Karpas-422 (cell line): ENCODE measurements around the gene ADCY4. TPM values are rescaled to one million over a fixed set of nuclear protein-coding genes. Genes with fewer than 3 reads are reported as not detected.
A peak's percentile ranks its signal among the peaks of the same experiment; 100 is the strongest.

Experiments
- DNase-seq: peaks from one replicate; pipeline ENCODE4 v3.0.0-alpha.2; 2015
- H2AFZ ChIP-seq: fragments of 200-600 bp; sonication (generic); 2 replicates; pipeline ENCODE4 v1.6.1; 2014; ENCODE audit warnings: antibody characterized with exemption, low read length, mixed read lengths
- H3K27ac ChIP-seq: fragments of 200-600 bp; sonication (generic); 2 replicates; pipeline ENCODE4 v1.5.1; 2014; ENCODE audit warnings: mild to moderate bottlenecking, low read length, moderate library complexity
- H3K27me3 ChIP-seq: fragments of 200-600 bp; sonication (generic); 2 replicates; pipeline ENCODE4 v1.6.1; 2014; ENCODE audit warnings: low read length, mixed read lengths
- H3K36me3 ChIP-seq: fragments of 200-600 bp; sonication (generic); 2 replicates; pipeline ENCODE4 v1.6.1; 2014; ENCODE audit warnings: low read length, mixed read lengths; ENCODE audit not compliant: insufficient read depth
- H3K4me1 ChIP-seq: fragments of 200-600 bp; sonication (generic); 2 replicates; pipeline ENCODE4 v1.6.1; 2014; ENCODE audit warnings: mild to moderate bottlenecking, low read length, mixed read lengths
- H3K4me2 ChIP-seq: fragments of 200-600 bp; sonication (generic); 2 replicates; pipeline ENCODE4 v1.6.1; 2014; ENCODE audit warnings: low read length, low read depth, mild to moderate bottlenecking; ENCODE audit not compliant: poor library complexity, severe bottlenecking
- H3K4me3 ChIP-seq: fragments of 200-600 bp; sonication (generic); 2 replicates; pipeline ENCODE4 v1.5.1; 2014; ENCODE audit warnings: mild to moderate bottlenecking, antibody characterized with exemption, low read length, mixed read lengths
- H3K79me2 ChIP-seq: fragments of 200-600 bp; sonication (generic); 2 replicates; pipeline ENCODE4 v1.6.1; 2014; ENCODE audit warnings: mild to moderate bottlenecking, low read length, mixed read lengths
- H3K9ac ChIP-seq: fragments of 200-600 bp; sonication (generic); 2 replicates; pipeline ENCODE4 v1.6.0; 2014; ENCODE audit warnings: low read length
- H3K9me2 ChIP-seq: fragments of 200-600 bp; sonication (generic), shearing (Covaris generic); replicated peaks from 2 replicates; pipeline ENCODE4 v1.6.0; 2014; ENCODE audit warnings: mild to moderate bottlenecking, low read length, moderate library complexity; ENCODE audit not compliant: insufficient read depth
- H3K9me3 ChIP-seq: fragments of 300-700, 200-600 bp; sonication (generic); 2 replicates; pipeline ENCODE4 v1.6.1; 2014; ENCODE audit warnings: low read length, mixed read lengths
- H4K20me1 ChIP-seq: fragments of 200-600 bp; sonication (generic); 2 replicates; pipeline ENCODE4 v1.6.1; 2014; ENCODE audit warnings: mild to moderate bottlenecking, antibody characterized with exemption, low read length, low read depth; ENCODE audit not compliant: insufficient read depth
- total RNA-seq: library from RNA; depleted of rRNA; stranded (reverse); fragments of >200 nt; shearing (Covaris generic); gene quantifications from 2 replicates; pipeline ENCODE4 v1.2.3, GENCODE V29; 2014; ENCODE audit warnings: low replicate concordance

The ADCY4 gene
- total RNA-seq, 1 experiment from 2014 or later = 0.07 TPM

DNA sequence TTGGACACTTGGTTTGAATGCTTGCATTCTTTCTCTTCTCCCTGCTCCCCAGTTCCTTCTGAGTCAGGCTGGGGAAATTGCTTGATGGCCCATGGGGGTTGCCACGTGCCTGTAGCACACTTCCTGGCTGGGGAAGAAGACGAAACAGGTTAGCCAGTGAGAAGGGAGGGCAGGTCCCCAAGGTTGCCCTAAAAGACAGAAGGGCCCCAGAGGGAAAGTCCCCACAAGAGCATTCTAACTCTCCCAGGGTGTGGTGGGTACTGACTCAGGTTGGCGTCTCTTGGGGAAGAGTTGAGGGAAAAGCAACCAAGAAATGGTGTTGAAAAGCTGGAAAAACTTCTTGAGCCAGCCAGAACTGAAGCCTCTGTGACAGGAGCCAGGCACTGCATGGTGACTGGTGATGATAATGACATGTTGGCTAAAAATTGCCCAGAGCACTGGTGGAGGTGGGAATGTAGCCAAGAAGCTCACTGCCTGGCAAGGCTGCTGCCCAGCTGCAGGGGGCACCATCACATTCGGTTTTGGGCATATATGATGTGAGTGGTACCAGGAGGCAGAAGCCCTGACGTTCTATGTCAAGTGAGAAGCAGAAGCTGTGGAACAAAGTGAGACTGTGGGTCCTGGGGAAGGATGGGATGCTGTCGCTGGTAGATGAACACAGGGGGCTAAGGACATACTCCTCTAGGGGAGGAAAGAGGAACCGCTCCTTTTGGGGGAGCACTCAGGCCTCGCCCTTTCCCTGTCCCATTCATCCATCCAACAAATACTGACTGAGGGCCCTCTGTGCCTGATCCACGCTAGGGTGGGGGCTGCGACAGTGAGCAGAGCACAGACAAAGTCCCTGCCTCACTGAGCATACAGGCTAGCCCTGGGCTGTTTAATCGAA, 55.3 kb downstream of the ADCY4 start:
- Histone ChIP-seq H3K9ac (peak overlapping the region; percentile 23), H3K9me3 (no peaks in the 10 kb centered on the region), H3K79me2 (peaks cover 18% of the 10 kb centered on the region), H3K27me3 (no peaks in the 10 kb centered on the region), H3K4me1 (peaks cover 32% of the 10 kb centered on the region), H3K4me3 (no peak overlapping the region), H3K27ac (no peak overlapping the region), H3K36me3 (no peaks in the 10 kb centered on the region), H3K9me2 (no peaks in the 10 kb centered on the region), H4K20me1 (no peaks in the 10 kb centered on the region), H3K4me2 (peak overlapping the region; percentile 3), H2AFZ (peak overlapping the region; percentile 39; the same call in 1 of the 2 replicates)
- DNase-seq = peak; percentile 84

DNA sequence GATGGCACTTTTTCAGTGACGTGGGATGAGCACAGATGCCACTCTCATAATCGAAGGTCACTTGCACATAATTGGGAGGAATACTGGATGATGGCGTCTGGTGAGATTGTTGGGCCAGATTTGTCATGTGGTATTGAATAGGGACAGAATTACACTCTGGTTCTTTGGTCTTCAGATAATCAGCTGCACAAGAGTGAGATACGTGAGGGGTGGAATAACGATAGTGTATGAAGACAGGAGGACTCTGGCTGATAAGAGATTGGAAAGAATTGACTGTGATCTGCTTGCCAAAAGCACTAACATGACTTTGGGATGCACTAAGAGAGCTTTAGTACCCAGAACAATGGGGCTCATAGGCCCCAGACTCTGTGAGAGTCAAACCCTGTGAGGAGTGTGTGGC, 56.4 kb downstream of the ADCY4 start:
- Histone ChIP-seq H3K36me3 (no peaks in the 10 kb centered on the region), H3K4me1 (peaks cover 43% of the 10 kb centered on the region), H3K79me2 (peaks cover 18% of the 10 kb centered on the region), H2AFZ (no peak overlapping the region), H3K27me3 (no peaks in the 10 kb centered on the region), H3K27ac (no peak overlapping the region), H3K9ac (no peak overlapping the region), H3K4me2 (no peak overlapping the region), H4K20me1 (no peaks in the 10 kb centered on the region), H3K9me3 (no peaks in the 10 kb centered on the region), H3K4me3 (no peak overlapping the region), H3K9me2 (no peaks in the 10 kb centered on the region)
- DNase-seq = no peak

DNA sequence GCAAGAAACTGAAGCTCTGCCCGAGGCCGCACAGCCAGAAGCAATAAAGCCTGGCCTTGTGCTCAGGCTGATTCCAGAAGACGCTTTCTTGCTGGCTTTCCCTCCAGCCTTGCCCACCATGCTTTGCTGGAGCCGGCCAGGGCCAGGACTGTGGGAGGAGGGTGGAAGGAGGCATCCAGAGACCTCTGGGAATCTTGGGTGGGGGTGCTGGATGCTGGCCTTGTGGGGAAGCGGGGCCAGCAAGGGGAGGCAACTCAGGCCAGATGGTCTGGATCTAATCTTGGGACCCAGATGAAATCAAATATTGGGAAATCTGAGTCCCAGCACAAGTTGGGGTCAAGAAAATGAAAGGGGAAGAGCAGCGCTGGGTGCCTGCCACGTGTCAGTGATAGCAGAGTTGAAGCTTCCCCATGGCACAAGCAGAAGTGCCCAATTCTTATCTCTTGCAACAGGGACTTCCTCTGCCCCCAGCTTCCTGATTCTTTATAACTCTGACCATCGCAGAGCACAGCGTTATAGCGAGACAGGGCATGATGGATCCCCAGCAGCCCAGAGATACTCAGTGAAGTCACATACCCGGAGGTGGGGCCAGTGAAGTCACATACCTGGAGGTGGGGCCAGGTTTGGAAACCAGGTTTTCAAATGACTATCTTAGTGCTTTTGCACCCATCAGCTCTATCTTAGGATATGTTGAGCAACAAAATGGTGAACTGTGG, 57.1 kb downstream of the ADCY4 start:
- Histone ChIP-seq H3K27ac (no peak overlapping the region), H3K4me3 (no peak overlapping the region), H3K4me2 (no peak overlapping the region), H3K9me3 (no peaks in the 10 kb centered on the region), H3K79me2 (peaks cover 19% of the 10 kb centered on the region), H2AFZ (no peak overlapping the region), H3K36me3 (no peaks in the 10 kb centered on the region), H4K20me1 (no peaks in the 10 kb centered on the region), H3K27me3 (no peaks in the 10 kb centered on the region), H3K9ac (peak overlapping the region; percentile 28), H3K9me2 (no peaks in the 10 kb centered on the region), H3K4me1 (peaks cover 49% of the 10 kb centered on the region)
- peak; percentile 60 for DNase-seq

DNA sequence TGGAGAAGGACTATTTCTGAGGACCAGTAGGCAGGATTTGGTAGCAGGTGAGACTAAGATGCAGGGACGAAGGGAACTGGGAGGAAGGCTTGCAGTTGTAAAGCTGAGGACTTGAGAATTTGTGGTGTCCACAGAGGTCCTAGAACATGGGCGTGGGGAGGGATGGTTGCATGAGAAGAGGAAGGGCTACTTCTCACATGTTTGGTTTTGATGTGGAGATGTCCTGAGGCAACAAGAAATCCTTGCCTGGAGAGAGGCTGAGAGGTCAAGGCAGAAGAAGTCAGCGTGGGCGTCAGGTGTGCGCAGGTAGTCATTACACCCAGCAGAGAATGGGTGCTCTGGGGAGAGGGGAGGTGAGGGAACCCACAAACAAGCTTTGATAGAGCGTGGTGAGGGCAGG, 57.8 kb downstream of the ADCY4 start:
- Histone ChIP-seq H3K4me2 (no peak overlapping the region), H4K20me1 (no peaks in the 10 kb centered on the region), H3K9me3 (no peaks in the 10 kb centered on the region), H3K9ac (no peak overlapping the region), H3K4me3 (no peak overlapping the region), H3K27me3 (no peaks in the 10 kb centered on the region), H2AFZ (no peak overlapping the region), H3K36me3 (no peaks in the 10 kb centered on the region), H3K4me1 (peaks cover 56% of the 10 kb centered on the region), H3K9me2 (no peaks in the 10 kb centered on the region), H3K27ac (no peak overlapping the region), H3K79me2 (peaks cover 23% of the 10 kb centered on the region)
- no peak for DNase-seq

DNA sequence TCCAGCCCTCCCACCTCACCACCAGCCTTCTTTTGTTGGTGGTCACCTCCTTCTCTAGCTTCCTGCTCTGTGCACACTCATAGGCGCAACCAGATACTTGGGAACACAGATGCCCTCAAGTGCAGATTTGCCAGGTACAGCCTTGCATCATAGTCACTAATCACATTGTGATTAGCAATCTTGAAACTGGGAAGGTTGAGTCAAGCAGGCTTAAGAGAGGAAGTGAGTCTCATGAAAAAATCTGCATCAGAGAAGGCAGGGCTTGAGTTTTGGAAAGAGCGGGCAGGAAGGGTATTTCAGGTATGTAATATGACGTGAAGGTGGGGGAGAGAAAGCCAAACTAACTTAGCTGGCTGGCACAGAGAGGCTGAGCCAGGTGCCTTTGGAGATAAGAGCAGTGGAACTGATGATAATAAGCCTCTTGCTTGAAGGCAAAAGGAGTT, 60.7 kb downstream of the ADCY4 start:
- peak; percentile 81 for DNase-seq
- Histone ChIP-seq H3K27me3 (no peaks in the 10 kb centered on the region), H3K9ac (peak overlapping the region; percentile 37), H3K4me3 (peak overlapping the region; percentile 8; the same call in 1 of the 2 replicates), H3K4me1 (peaks cover 57% of the 10 kb centered on the region), H2AFZ (peak overlapping the region; percentile 6; the same call in 1 of the 2 replicates), H3K36me3 (no peaks in the 10 kb centered on the region), H3K79me2 (peaks cover 26% of the 10 kb centered on the region), H3K4me2 (peak overlapping the region; percentile 96), H4K20me1 (no peaks in the 10 kb centered on the region), H3K9me2 (no peaks in the 10 kb centered on the region), H3K27ac (peak overlapping the region; percentile 57), H3K9me3 (no peaks in the 10 kb centered on the region)

DNA sequence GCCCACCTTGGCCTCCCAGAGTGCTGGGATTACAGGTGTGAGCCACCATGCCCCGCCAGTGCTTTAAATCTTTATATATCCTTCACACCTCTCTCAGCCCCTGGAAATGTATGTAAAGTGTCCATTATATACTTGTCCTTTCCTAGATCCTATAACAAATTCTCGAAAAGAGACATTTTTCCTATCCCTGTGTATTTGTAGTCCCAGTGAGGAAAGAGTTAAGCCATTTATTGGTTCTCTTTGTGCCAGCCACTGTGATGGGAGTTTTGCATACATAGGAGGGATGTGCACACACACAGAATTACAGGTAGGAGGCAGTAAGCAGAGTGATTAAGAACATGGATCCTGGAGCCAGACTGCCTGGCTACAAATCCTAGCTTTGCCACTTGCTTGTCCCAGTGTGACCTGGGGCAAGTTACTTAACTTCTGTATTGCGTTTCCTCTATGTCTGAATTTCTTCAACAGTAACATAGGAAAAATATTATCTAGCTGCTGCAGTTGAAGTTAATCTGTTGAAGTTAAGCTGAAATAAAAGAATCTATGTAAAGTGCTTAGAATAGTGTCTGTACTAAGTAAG, 61.4 kb downstream of the ADCY4 start:
- Histone ChIP-seq H2AFZ (no peak overlapping the region), H3K4me1 (peaks cover 53% of the 10 kb centered on the region), H3K9me3 (no peaks in the 10 kb centered on the region), H3K36me3 (no peaks in the 10 kb centered on the region), H4K20me1 (no peaks in the 10 kb centered on the region), H3K4me3 (peak overlapping the region; percentile 8; the same call in 1 of the 2 replicates), H3K4me2 (peak overlapping the region; percentile 96), H3K27me3 (no peaks in the 10 kb centered on the region), H3K9ac (peak overlapping the region; percentile 37), H3K79me2 (peaks cover 26% of the 10 kb centered on the region), H3K9me2 (no peaks in the 10 kb centered on the region), H3K27ac (peak overlapping the region; percentile 57)
- peak; percentile 73 for DNase-seq

DNA sequence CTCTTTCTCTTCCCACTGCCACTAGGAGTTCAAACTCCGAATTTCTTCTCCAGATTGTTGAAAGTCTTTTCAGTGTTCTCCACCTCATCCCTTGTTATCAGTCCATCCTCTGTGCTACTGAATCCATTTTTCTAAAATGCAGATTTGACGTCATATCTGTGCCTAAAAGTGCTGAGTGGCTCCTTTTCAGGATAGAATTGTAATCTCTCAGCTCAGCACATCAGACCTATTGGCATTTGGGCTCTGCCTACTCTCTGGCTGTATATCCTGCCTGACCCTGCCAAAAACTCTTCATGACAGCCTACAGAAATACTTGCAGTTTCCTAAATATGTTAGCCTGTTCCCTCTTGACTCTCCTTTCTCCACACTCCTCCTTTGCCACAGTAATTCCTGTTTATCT, 62.4 kb downstream of the ADCY4 start:
- peak overlapping the region; percentile 96 for H3K4me2 ChIP-seq
- H4K20me1 ChIP-seq = no peaks in the 10 kb centered on the region
- peaks cover 26% of the 10 kb centered on the region for H3K79me2 ChIP-seq
- H3K36me3 ChIP-seq = no peaks in the 10 kb centered on the region
- peak overlapping the region; percentile 7 for H3K27ac ChIP-seq
- no peaks in the 10 kb centered on the region for H3K9me3 ChIP-seq
- peaks cover 42% of the 10 kb centered on the region for H3K4me1 ChIP-seq
- peak overlapping the region; percentile 80 for H3K4me3 ChIP-seq
- H2AFZ ChIP-seq = peak overlapping the region; percentile 22; the same call in 1 of the 2 replicates
- no peaks in the 10 kb centered on the region for H3K27me3 ChIP-seq
- DNase-seq = no peak
- peak overlapping the region; percentile 86 for H3K9ac ChIP-seq
- H3K9me2 ChIP-seq = no peaks in the 10 kb centered on the region

DNA sequence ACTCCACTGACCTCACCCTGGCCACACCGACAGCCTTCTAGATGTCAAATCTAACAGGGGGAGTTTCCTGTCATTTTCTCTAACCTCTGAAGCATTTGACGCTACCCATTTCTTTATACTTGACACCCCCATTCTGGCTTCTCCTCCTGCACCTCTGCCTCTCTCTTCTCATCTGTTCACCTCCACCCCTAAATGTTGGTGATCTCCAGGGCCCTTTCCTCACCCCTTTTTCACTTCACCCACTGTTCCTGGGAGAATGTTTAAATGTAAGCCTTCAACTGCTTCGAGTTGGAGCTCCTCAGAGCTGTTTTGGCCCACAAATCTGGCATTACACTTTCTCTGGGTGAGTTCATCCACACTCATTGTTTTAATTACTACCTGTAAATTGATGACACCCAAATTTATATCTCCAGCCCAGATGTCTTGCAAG, 63.0 kb downstream of the ADCY4 start:
- no peak for DNase-seq
- Histone ChIP-seq H3K36me3 (no peaks in the 10 kb centered on the region), H3K79me2 (peaks cover 26% of the 10 kb centered on the region), H3K9ac (peak overlapping the region; percentile 86), H3K9me2 (no peaks in the 10 kb centered on the region), H3K4me1 (peaks cover 38% of the 10 kb centered on the region), H3K27me3 (no peaks in the 10 kb centered on the region), H3K4me2 (peak overlapping the region; percentile 96), H2AFZ (peak overlapping the region; percentile 18; the same call in 1 of the 2 replicates), H3K9me3 (no peaks in the 10 kb centered on the region), H4K20me1 (no peaks in the 10 kb centered on the region), H3K27ac (peak overlapping the region; percentile 7; the same call in 1 of the 2 replicates), H3K4me3 (peak overlapping the region; percentile 80)
